Right lobe of liver (tissue), 4 donors: ENCODE measurements around the gene PLPPR2.

Experiments
- CTCF ChIP-seq, 4 donors: fragments of 200-600 bp in 3 of 4; fragments of 450-650 bp in 1 of 4; IDR thresholded peaks; one replicate each; pipeline versions ENCODE4 v1.5.1 to v1.8.0; 2016 to 2022; ENCODE audit warnings: antibody characterized with exemption in 4 of 4, mild to moderate bottlenecking in 2 of 4
- POLR2A ChIP-seq: fragments of 450-650 bp; IDR thresholded peaks from one replicate; pipeline ENCODE4 v1.6.1; 2017; ENCODE audit warnings: antibody characterized with exemption, mild to moderate bottlenecking
- donor health status: DM: no; HTN: no; CAD: no.
- donor health status: DM: no; HTN: no; CAD: no.
- donor health status: DM: no; HTN: yes; CAD: no.

- TF ChIP-seq CTCF (IDR thresholded peaks at IDR 0.05) = peak; percentile 37 to 60 (median 46)
- peak; percentile 14 for TF ChIP-seq POLR2A
Observed at GRCh38 chr19:11378319-11379189, 23.3 kb downstream of the PLPPR2 start.
